Choroid plexus epithelial cell (primary cell): Measurements from ENCODE around the gene PRSS21.

Source experiments
- DNase-seq: peaks from one replicate; pipeline ENCODE4 v3.0.0-alpha.2; 2010; ENCODE audit warnings: low read depth
- H3K4me3 ChIP-seq: 2 replicates; pipeline ENCODE4 v1.5.1; 2011; ENCODE audit warnings: low read depth, mild to moderate bottlenecking, control low read depth, low read length, moderate library complexity
- TF ChIP-seq, protein P1 (sequence below): conservative IDR thresholded peaks from 2 replicates; pipeline ENCODE4 v1.5.1; 2011; ENCODE audit warnings: low read depth, mild to moderate bottlenecking, control low read depth, inconsistent platforms, low read length, moderate library complexity

Gene PRSS21

GRCh38 chr16:2839650-2840450 is 22.8 kb downstream of the PRSS21 start:
- TF ChIP-seq, protein P1, sequence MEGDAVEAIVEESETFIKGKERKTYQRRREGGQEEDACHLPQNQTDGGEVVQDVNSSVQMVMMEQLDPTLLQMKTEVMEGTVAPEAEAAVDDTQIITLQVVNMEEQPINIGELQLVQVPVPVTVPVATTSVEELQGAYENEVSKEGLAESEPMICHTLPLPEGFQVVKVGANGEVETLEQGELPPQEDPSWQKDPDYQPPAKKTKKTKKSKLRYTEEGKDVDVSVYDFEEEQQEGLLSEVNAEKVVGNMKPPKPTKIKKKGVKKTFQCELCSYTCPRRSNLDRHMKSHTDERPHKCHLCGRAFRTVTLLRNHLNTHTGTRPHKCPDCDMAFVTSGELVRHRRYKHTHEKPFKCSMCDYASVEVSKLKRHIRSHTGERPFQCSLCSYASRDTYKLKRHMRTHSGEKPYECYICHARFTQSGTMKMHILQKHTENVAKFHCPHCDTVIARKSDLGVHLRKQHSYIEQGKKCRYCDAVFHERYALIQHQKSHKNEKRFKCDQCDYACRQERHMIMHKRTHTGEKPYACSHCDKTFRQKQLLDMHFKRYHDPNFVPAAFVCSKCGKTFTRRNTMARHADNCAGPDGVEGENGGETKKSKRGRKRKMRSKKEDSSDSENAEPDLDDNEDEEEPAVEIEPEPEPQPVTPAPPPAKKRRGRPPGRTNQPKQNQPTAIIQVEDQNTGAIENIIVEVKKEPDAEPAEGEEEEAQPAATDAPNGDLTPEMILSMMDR, result no peak
- DNase-seq, result no peak
- no peak overlapping the region for H3K4me3 ChIP-seq

- TF ChIP-seq, protein P1, result no peak
- DNase-seq, result no peak
- H3K4me3 ChIP-seq, result no peak overlapping the region
Observed at GRCh38 chr16:2840914-2841313, 23.9 kb downstream of the PRSS21 start.

DNA sequence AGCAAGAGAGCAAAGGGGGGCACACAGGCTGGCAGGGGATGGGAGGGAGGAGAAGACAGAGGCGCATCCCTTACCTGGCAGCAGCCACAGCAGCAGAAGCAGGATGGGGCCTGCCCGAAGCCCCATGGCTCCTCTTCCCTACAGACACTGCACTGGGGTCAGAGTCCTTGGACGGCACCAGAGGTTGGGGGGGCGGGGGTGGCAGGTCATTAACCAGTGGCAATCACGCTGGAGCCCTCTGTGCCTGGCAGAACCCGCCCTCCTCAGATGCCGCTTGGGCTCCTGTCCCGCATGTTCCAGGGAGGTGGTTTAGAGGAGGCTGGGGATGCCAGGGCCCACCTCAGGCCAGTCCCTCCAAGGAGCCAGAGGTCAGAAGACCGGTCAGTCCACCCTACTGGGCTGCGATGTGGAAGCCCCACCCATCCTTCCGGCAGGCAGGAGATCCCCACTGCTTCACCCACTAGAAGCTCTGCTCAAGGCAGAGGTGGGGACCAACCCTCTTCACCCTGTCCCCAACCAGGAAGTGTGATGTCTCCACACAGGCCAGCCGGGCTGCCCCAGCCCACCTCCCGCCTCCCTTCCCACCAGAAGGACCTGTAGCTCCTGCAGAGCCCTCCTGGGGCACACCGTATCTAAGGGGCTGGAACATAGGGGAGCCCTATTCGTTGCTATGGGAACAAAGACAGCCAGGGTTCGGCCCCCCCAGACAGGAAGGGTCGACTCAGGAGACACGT is 24.7 kb downstream of the PRSS21 start:
- TF ChIP-seq, protein P1, result no peak
- no peak for DNase-seq
- peak overlapping the region; percentile 47 for H3K4me3 ChIP-seq

- peak; percentile 61 for DNase-seq
- TF ChIP-seq, protein P1, result peak; percentile 59
- H3K4me3 ChIP-seq, result peak overlapping the region; percentile 47
Observed at GRCh38 chr16:2842340-2843000, 25.4 kb downstream of the PRSS21 start.

- H3K4me3 ChIP-seq, result no peak overlapping the region
- TF ChIP-seq, protein P1, result no peak
- DNase-seq, result no peak
Observed at GRCh38 chr16:2843526-2843925, 26.5 kb downstream of the PRSS21 start.

DNA sequence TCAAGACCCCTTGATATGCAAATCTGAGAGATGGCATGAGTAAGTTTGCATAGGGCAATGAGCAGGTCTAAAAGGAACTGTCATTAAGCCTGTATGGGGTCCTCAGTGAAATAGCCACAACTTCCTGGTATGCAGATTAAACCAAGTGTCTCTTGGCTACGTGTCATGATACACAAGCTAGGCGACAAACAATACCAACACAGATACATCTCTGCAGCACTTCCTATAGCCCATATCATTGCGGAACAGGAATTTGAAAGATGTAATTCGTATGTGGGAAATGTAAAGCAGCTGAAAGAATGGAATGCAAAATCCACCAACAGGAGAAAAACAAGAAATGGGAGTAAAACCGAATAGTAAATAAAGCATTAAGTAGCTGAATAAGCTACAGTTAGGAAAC is 28.1 kb downstream of the PRSS21 start:
- H3K4me3 ChIP-seq, result no peak overlapping the region
- TF ChIP-seq, protein P1, result no peak
- DNase-seq, result no peak
